Ovary (tissue), 9 donors: ENCODE data around the gene STPG1. TPM values are rescaled to one million over a fixed set of nuclear protein-coding genes. Genes with fewer than 3 reads are reported as not detected.

Experiments
- DNase-seq, 5 donors: peaks; one replicate each; pipeline ENCODE4 v3.0.0-alpha.2; 2019 to 2020
- H3K27ac ChIP-seq, 2 donors: fragments of 200-600 bp; one replicate each; pipeline versions ENCODE4 v1.5.1 to v1.8.0; 2019 to 2022
- H3K27me3 ChIP-seq: fragments of 200-600 bp; one replicate; pipeline ENCODE4 v1.8.0; 2022
- H3K36me3 ChIP-seq: fragments of 200-600 bp; sonication (generic); one replicate; pipeline ENCODE4 v1.5.1; 2019
- H3K4me1 ChIP-seq: one replicate; pipeline ENCODE4 v1.8.1; 2013; ENCODE audit warnings: mild to moderate bottlenecking, moderate library complexity; ENCODE audit not compliant: insufficient read depth
- H3K4me3 ChIP-seq: fragments of 200-600 bp; sonication (generic); one replicate; pipeline ENCODE4 v1.5.1; 2017
- H3K9me3 ChIP-seq, 2 donors: fragments of 200-600 bp in 1 of 2; sonication (generic) in 1 of 2; one replicate each; pipeline versions ENCODE4 v1.5.1 to v1.8.1; 2013 to 2019; ENCODE audit warnings: mild to moderate bottlenecking in 1 of 2, moderate library complexity in 1 of 2
- EP300 ChIP-seq: sonication (generic); formaldehyde crosslinking; IDR thresholded peaks from one replicate; pipeline ENCODE4 v1.6.1; 2017; ENCODE audit warnings: antibody characterized with exemption
- POLR2A ChIP-seq: fragments of 450-650 bp; IDR thresholded peaks from one replicate; pipeline ENCODE4 v1.6.1; 2017; ENCODE audit warnings: antibody characterized with exemption, mild to moderate bottlenecking, moderate library complexity
- WGBS, 3 donors: extraction: QIAGEN DNeasy Blood & Tissue Kit in 1 of 3; methylation state at CpG; one replicate each; pipeline versions ENCODE4 v1.1.5 to v1.1.7; 2013 to 2017; 5-methylcytosine and 5-hydroxymethylcytosine counted together
- intact Hi-C, 4 donors: fragments of 100-400 bp; cut with DNase I; formaldehyde crosslinking; loops; one replicate each; pipeline versions ENCODE4 v1.11.0 to v1.15.1; 2022 to 2023
- polyA plus RNA-seq, 2 donors: library from polyadenylated mRNA; stranded (reverse); fragments of 200-250 nt in 1 of 2; fragments of 350-450 nt in 1 of 2; fragmentation: Illumina TruSeq in 1 of 2; extraction: RNeasy Lipid Tissue Mini Kit (QIAGEN cat#74804) in 1 of 2; gene quantifications; one replicate each; pipeline ENCODE4 v1.2.3, GENCODE V29; 2013 to 2014
- total RNA-seq, 7 donors: library from RNA; depleted of rRNA in 2 of 7; stranded (reverse); fragments of >200 nt in 2 of 7; fragmentation: NEBNext Ultra II Directional in 3 of 7; extraction: Animal tissue kit (Norgen Biotek cat#: 25700) in 3 of 7; gene quantifications; one replicate each; pipeline versions ENCODE4 v1.1.0 to v1.2.4, GENCODE V29; 2016 to 2023
- TF ChIP-seq, protein P1 (sequence below), 3 donors: fragments of 450-650 bp in 2 of 3; fragments of 200-600 bp in 1 of 3; IDR thresholded peaks; one replicate each; pipeline versions ENCODE4 v1.5.1 to v1.8.0; 2016 to 2022; ENCODE audit warnings: antibody characterized with exemption in 3 of 3, mild to moderate bottlenecking in 1 of 3
- donor health status: DM: no; HTN: no; CAD: no; lungs with moderate emphysema.
- donor health status: DM: no; HTN: no; CAD: no.
- donor health status: Bipolar disorder and iron deficiency.
- donor health status: DM: yes; HTN: yes; CAD: no.
- donor health status: DM: no; HTN: no; CAD: no.
- donor health status: DM: yes; HTN: yes; CAD: no.

Gene STPG1
- total and polyA plus RNA-seq, 9 donors: 4.5 to 12.6 (median 7.3) TPM

DNA sequence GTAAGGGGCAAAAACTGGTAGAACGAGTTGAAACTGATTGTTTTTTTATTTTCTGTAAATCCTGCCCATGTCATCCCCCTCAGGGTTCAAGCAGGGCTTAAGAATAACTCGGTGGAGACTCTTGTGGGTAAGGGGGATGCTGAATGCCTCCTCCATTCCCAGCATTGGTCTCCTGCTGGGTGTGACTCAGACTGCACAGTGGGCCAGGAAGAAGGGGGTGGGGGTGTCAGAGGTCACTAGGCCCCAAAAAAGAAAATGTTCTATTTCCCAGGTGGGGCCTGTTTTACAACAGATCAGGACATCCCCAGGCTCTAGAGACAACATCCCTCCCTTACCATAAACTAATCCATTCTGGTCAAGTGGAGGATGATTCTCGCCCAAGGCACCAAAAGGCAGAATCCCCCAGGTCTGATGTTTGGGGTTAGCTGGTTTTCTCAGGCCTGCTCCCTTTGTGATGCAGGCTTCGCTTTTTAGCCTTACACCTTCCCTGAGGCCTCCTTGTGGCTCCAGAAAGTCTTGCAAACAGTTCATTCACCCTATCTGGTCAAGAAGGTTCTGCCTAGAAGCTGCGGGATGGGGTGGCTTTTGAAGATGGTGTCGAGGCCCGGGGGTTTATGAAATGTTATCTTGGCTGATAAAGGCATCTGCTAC is 105.1 kb downstream of the STPG1 start:
- no peaks in the 10 kb centered on the region for H3K27me3 ChIP-seq
- 69 to 72% (median 70%) methylated on average over 7 of the region's 7 CpGs for WGBS, 3 donors
- H3K4me3 ChIP-seq: no peak overlapping the region
- intact Hi-C loops: no loop called here
- no peak for DNase-seq
- no peaks in the 10 kb centered on the region for H3K4me1 ChIP-seq
- H3K27ac ChIP-seq: no peak overlapping the region
- H3K9me3 ChIP-seq: no peaks in the 10 kb centered on the region
- no peaks in the 10 kb centered on the region for H3K36me3 ChIP-seq
- TF ChIP-seq EP300 (no peak), POLR2A (no peak)
- TF ChIP-seq, protein P1, sequence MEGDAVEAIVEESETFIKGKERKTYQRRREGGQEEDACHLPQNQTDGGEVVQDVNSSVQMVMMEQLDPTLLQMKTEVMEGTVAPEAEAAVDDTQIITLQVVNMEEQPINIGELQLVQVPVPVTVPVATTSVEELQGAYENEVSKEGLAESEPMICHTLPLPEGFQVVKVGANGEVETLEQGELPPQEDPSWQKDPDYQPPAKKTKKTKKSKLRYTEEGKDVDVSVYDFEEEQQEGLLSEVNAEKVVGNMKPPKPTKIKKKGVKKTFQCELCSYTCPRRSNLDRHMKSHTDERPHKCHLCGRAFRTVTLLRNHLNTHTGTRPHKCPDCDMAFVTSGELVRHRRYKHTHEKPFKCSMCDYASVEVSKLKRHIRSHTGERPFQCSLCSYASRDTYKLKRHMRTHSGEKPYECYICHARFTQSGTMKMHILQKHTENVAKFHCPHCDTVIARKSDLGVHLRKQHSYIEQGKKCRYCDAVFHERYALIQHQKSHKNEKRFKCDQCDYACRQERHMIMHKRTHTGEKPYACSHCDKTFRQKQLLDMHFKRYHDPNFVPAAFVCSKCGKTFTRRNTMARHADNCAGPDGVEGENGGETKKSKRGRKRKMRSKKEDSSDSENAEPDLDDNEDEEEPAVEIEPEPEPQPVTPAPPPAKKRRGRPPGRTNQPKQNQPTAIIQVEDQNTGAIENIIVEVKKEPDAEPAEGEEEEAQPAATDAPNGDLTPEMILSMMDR (IDR thresholded peaks at IDR 0.05): no peak

Other genes with a start within 250 kb of the STPG1 start
- 1 to 10 TPM; 1.1 to 2.8 (median 2.0) TPM for gene IFNLR1, start 226.5 kb downstream of the STPG1 start, total RNA-seq
- under 1 TPM; 0.40 to 0.42 TPM for gene IFNLR1, start 226.5 kb downstream of the STPG1 start, polyA plus RNA-seq
- gene GRHL3, start 94.4 kb downstream of the STPG1 start, total RNA-seq: 1 to 10 TPM in 1 of 7 donors, under 1 TPM in 2, not detected in 4; 0.15 to 1.6 (median 0.48) TPM
- gene GRHL3, start 94.4 kb downstream of the STPG1 start, polyA plus RNA-seq: not detected
- 10 to 100 TPM in 6 of 7 donors, 1 to 10 TPM in 1; 8.2 to 22.3 (median 13.1) TPM for gene NIPAL3, start 2.0 kb upstream of the STPG1 start, total RNA-seq
- gene NIPAL3, start 2.0 kb upstream of the STPG1 start, polyA plus RNA-seq: 10 to 100 TPM in 1 of 2 donors, 1 to 10 TPM in 1; 4.4 to 18.3 TPM
- gene RCAN3, start 89.1 kb upstream of the STPG1 start, total RNA-seq: 10 to 100 TPM in 1 of 7 donors, 1 to 10 TPM in 5, under 1 TPM in 1; 0.25 to 12.4 (median 2.1) TPM
- gene RCAN3, start 89.1 kb upstream of the STPG1 start, polyA plus RNA-seq: 1 to 10 TPM in 1 of 2 donors, under 1 TPM in 1; 0.50 to 2.5 TPM
- under 1 TPM in 5 of 7 donors, not detected in 2; 0.10 to 0.83 (median 0.46) TPM for gene NCMAP, start 142.3 kb upstream of the STPG1 start, total RNA-seq
- gene NCMAP, start 142.3 kb upstream of the STPG1 start, polyA plus RNA-seq: under 1 TPM; 0.01 to 0.17 TPM
- gene SRRM1, start 229.5 kb upstream of the STPG1 start, total RNA-seq: 100 to 1,000 TPM; 108 to 154 (median 123) TPM
- gene SRRM1, start 229.5 kb upstream of the STPG1 start, polyA plus RNA-seq: 100 to 1,000 TPM in 1 of 2 donors, 10 to 100 TPM in 1; 74.9 to 128 TPM